ENCODE measurements around the gene ZNF423.

Gene ZNF423

DNA sequence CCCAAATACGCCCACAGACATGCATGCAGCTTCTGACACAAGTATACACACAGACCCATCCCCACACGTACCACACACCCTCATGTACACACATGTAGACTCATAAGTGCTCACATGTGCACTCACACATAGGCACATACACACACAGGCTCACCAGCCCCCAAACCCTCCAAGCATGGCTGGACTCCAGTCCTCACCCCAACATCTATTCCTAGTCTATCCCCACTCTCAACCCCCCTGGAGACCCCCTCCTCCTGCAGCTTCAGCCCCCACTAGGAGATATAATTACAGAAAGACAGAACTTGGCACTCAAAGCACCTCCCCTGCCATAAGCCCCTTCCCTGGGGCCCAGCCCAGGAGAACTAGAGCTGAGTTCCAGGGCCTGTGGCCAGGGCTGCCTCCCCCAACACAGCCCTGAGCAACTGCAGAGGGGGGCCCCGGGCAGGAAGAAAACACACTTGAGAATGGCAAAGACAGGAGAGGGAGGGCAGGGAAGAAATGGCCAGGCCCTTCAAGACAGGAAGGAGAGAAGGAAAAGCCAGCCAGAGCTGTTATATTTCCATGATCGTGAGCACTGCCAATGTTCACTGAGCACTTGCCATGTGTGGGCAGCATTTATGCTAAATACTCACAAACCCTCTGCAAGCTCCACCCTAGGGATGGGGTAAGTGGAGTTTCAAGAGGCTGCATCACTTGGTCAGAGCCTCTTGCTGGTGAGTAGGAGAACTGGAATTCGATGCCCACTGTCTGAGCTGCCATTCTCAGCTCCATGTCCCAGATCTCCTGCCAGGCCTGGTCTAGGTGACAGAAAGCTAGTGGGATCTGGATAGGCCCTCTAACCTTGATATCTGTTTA, 224.5 kb downstream of the ZNF423 start:
- DNase-seq (ENCODE audit: low spot score) = no peak
- FAIRE-seq = no peak

DNA sequence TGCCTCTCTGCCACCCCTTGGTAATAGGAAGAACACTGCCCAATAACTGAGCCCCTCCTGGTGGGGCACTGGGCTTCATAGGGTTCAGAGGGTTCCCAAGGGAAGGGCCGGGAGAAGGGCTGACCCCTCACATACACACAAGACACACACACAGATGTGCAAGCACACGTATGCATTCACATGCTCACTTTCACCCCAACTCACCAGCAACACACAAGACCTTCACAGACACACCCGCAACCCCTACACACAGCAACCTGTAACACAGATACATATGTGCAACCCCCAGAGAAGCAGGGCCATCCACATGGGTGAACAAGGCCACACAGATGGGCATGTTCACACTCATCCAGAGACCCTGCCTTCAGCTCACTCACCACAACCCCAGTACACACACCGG, 225.1 kb downstream of the ZNF423 start:
- FAIRE-seq (no peak), DNase-seq (ENCODE audit: low spot score) (no peak)

GRCh38 chr16:49629851-49630250, 226.1 kb downstream of the ZNF423 start:
- DNase-seq (ENCODE audit: low spot score) = no peak
- no peak for FAIRE-seq

GRCh38 chr16:49628148-49628547, 227.8 kb downstream of the ZNF423 start:
- no peak for FAIRE-seq
- no peak for DNase-seq (ENCODE audit: low spot score)

GRCh38 chr16:49625311-49626065, 230.4 kb downstream of the ZNF423 start:
- no peak for DNase-seq (ENCODE audit: low spot score)
- FAIRE-seq = no peak

DNA sequence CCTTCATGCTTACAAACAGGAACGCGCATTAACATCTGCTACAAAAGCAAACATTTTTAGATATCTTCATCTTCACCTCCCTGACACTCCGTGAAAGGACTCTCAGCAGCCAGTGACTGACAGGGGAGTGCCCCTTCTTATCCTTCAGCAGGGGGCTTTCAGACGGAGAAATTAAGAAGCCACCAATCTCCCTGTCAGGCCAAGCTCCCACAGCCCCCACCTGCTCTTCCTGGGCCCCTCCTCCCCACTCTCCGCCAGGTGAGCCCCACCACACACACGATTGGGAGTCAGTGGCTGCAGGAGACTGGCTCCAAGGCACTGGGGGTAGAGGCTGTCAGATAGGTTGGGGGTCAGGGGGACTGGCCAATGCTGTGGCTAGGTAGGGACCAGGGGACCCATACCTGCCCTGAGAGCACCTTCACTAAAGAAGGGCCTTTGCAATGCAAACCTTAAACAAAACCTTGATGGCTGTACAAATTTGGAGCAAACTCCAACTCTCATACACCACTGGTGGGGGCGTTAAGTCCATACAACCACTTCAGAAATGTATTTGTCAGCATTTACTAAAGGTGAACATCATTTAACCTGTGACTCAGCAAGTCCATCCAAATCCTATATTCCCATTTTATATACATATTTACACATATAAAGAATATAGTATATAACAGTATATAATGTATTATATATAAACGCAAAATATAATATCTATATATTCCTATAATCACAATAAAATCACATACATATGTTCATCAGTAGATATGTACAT, 232.2 kb downstream of the ZNF423 start:
- DNase-seq (ENCODE audit: low spot score) (no peak), FAIRE-seq (no peak)

DNA sequence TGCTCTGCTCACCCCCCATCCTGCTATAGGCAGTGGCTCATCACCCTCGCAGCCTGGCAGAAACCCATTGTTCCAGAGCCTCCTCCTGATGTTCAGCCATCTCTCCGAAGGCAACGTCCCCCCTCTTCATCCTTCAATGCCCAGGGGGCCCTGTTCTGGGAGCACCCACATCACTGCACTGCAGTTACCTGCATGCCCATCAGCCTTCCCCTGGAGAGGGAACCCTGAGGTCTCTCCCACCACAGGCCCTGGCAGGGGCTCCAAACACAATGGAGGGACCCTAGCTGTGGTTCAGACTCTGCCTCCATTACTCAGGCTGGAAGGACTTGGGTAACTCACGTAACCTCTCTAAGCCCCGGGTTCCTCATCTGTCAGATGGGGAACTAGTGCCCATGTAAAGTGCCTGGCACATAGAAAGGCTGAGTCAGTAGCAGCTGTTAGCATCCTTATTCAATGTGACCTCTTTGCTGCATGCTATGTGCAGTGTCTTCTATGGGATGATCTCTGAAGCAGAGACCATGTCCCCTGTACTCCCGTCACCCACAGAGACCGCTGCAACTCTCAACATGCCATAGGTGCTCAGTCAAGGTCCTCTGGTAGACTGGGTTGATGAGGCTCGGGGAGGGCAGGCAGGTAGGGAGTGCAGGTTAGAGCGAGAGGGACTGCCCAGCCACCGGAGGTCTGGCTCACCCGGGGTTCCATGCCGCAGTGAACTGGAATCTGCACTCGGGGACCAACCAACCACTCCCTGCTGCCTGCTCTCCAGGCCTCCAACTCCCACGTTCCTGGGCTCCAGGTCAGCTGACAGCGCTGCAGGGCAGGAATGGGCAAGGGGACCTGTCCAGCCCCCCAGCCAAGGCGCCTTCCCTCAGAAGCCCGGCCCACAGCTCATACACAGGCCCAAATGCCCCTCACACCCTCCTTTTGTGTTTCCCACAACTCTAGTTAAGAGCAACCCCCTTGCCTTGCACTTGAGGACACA, 233.2 kb downstream of the ZNF423 start:
- DNase-seq (ENCODE audit: low spot score) (no peak), FAIRE-seq (no peak)

DNA sequence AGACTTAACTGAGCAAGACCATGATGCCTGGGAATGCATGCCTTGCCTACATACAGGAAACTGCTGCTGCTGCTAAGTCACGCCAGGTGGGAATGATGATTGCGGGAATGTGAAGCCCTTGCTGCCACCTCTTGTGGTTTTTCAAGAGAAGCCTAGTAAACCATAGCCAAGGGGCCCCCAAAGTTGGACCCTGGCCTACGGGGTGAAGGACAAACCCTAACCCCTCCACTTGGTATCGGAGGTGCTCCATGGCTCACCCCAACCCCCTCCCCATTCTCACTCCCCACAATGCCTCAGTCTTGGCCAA, 233.9 kb downstream of the ZNF423 start:
- no peak for DNase-seq (ENCODE audit: low spot score)
- FAIRE-seq = no peak

GRCh38 chr16:49621241-49622083, 234.4 kb downstream of the ZNF423 start:
- FAIRE-seq = no peak
- no peak for DNase-seq (ENCODE audit: low spot score)

- no peak for FAIRE-seq
- no peak for DNase-seq (ENCODE audit: low spot score)
Measured at GRCh38 chr16:49620869-49621240, 235.1 kb downstream of the ZNF423 start.

GRCh38 chr16:49620158-49620868, 235.6 kb downstream of the ZNF423 start:
- FAIRE-seq = no peak
- DNase-seq (ENCODE audit: low spot score) = no peak

- no peak for FAIRE-seq
- DNase-seq (ENCODE audit: low spot score) = no peak
Measured at GRCh38 chr16:49619811-49620157, 236.1 kb downstream of the ZNF423 start.

DNA sequence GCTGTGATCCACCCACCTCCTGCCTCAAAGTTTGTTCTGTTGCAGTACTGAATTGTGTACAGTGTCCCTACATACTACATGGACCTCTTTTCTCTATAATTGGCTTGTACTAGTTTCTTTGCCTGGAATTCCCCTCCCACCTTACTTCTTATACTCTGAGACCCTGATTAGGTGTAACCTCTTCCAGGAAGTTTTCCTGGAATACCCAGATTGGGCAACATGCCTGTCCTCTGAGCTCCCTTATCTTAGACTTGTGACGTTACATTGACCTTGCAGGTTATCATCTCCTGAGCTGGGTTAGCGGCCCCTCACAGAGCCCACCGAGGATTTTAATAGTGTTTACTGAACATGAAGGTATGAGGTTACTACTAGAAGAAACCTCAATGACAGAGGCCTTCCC, 237.0 kb downstream of the ZNF423 start:
- no peak for FAIRE-seq

GRCh38 chr16:49617710-49618330, 238.1 kb downstream of the ZNF423 start:
- FAIRE-seq (no peak), DNase-seq (ENCODE audit: low spot score) (no peak)

More for the DNA sequence above, 237.0 kb downstream of the ZNF423 start:
- no peak for DNase-seq (ENCODE audit: low spot score)

DNA sequence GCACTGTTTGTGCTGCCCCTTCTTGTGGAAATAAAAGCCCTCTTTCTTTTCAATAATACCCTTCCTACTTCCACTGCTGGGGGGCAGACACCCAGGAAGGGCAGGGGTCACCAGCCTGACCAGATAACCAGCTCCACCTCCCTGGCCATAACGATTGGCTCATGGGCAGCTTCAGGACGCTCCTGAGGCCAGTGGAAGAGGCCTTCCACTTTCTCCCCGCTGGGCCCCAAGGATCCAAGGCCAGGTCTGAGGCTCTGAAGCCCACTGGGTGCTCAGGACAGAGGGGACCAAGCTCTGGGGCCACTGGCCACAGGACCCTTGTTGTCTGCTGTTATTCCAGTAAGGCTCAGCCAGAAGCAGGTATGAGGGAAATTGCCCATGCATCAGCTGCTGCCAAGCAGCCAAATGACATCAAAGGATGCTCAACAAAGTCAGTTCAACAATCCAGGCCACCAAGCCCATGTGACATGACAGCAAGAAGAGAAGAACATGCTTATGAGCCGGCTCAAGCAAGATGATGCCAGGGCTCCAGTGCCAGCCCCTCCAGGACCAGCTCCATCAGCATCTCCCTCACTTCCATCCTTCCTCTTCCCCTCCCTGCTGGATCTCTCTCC, 238.8 kb downstream of the ZNF423 start:
- FAIRE-seq = no peak
- no peak for DNase-seq (ENCODE audit: low spot score)

DNA sequence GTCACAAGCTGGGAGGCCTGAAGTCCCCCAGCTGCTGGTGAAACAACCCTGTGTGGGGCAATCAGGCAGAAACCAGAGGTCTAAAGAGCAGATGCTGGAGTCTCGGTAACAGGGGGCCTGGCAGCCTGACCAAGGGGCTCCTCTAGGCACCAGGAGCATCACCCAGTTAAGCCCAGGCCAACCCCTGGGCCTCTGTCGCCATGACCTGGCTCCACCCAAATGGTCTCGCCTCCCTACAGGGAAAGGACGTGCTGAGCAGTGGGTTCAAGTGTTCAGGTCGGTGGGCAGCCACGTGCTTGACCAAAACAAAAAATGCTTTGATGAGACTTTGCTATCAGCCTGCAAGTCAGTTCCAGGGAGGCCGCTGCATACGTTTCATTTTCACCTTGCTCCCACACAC, 240.3 kb downstream of the ZNF423 start:
- DNase-seq (ENCODE audit: low spot score) (no peak), FAIRE-seq (no peak)

DNA sequence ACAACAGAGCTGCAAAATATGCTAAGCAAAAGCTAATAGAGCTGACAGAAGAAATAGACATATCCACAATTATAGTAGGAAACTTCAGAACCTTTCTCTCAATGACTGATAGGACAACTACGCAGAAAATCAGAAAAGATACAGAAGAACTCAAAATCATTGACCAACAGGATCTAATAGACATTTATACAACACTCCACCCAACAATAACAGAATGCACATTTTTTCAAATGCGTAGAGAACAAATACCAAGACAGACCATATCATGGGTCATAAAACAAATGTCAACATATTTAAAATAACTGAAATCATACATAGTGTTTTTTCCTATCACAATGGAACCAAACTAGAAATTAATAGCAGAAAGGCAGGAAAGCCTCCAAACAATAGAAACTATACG, 244.9 kb downstream of the ZNF423 start:
- FAIRE-seq = no peak
- no peak for DNase-seq (ENCODE audit: low spot score)

DNA sequence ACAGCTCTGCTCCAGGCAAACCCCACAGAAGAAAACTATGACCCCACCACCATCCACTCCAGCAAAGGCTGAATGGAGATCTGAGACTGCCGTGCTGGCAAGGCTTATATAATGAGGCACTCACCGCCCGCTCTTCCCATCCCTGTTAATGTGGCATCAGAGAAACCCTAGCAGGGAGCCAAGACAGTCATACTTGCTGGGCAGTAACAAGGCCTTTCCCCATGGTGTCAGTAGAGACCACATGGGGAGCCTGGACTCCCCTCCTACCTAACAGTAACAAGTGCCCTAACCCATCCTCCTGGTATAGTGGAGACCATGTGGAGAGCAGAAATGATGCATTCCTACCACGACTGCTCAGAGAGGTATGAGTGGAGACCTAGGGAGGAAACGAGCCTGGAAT, 247.1 kb downstream of the ZNF423 start:
- FAIRE-seq (no peak), DNase-seq (ENCODE audit: low spot score) (no peak)

DNA sequence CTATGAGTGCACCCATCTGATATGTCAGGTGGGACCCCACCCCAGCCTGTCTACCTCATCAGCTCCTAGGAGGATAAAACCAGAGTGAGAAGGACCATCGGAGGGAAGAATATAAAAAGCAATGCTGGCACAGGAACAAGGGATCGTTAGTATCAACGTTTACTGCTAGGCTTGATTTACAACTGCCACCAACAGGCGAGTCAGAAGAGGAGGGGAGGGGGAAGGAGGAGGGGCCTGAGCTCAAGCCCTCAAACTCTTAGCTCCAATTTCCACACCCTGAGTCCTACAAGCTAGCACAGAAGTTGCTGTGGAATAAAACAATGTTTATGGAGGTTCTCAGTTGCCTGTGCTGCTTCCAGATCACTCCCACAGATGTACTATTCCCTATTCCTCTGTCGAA, 247.8 kb downstream of the ZNF423 start:
- DNase-seq (ENCODE audit: low spot score) = no peak
- FAIRE-seq = no peak
